B cell (primary cell): Measurements from ENCODE around the gene DDX17.

Experiments
- EZH2 ChIP-seq: IDR thresholded peaks from 2 replicates; pipeline ENCODE4 v1.6.1; 2012; ENCODE audit warnings: borderline replicate concordance, low read depth, mild to moderate bottlenecking, moderate library complexity, low read length; ENCODE audit not compliant: insufficient read depth, poor library complexity, severe bottlenecking
- TF ChIP-seq, protein P1 (sequence below): fragments of 200-600 bp; IDR thresholded peaks from one replicate; pipeline ENCODE4 v1.8.0; 2022; ENCODE audit warnings: antibody characterized with exemption, mild to moderate bottlenecking

DNA sequence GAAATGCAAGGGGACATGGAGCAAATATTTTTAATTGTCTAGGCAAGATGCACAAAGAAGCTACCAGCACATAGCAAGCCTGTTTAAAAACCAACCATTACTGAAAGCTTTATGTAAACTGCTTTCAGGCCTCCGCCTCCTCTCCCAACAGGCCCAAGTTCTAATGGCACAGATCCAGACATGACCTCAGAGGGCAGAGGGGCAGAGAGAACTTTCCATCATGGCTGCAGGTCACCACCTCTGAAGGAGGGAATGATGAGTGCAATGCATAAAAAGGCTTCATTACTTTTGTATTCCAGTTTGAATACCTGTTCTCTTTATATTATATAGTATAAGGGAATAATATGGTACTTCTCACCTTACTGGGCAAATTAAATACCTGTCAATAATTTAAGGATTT is 15.2 kb downstream of the DDX17 start:
- TF ChIP-seq, protein P1, sequence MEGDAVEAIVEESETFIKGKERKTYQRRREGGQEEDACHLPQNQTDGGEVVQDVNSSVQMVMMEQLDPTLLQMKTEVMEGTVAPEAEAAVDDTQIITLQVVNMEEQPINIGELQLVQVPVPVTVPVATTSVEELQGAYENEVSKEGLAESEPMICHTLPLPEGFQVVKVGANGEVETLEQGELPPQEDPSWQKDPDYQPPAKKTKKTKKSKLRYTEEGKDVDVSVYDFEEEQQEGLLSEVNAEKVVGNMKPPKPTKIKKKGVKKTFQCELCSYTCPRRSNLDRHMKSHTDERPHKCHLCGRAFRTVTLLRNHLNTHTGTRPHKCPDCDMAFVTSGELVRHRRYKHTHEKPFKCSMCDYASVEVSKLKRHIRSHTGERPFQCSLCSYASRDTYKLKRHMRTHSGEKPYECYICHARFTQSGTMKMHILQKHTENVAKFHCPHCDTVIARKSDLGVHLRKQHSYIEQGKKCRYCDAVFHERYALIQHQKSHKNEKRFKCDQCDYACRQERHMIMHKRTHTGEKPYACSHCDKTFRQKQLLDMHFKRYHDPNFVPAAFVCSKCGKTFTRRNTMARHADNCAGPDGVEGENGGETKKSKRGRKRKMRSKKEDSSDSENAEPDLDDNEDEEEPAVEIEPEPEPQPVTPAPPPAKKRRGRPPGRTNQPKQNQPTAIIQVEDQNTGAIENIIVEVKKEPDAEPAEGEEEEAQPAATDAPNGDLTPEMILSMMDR: no peak
- TF ChIP-seq EZH2: no peak
